Smooth muscle cell (in vitro differentiated cells): Measurements from ENCODE around the gene FHOD1. TPM values are rescaled to one million over a fixed set of nuclear protein-coding genes. Genes with fewer than 3 reads are reported as not detected.

Source experiments
- DNase-seq: peaks from one replicate; lab custom pipeline; 2025; ENCODE audit not compliant: unreplicated experiment; lab: John Stamatoyannopoulos, UW
- H2AFZ ChIP-seq: fragments of 200-600 bp; sonication (generic); 2 replicates; pipeline ENCODE4 v1.6.0; 2016; ENCODE audit warnings: antibody characterized with exemption, low read depth, mild to moderate bottlenecking
- H3F3A ChIP-seq: fragments of 200-600 bp; sonication (generic); 2 replicates; pipeline ENCODE4 v1.6.0; 2017; ENCODE audit warnings: antibody characterized with exemption, low read depth
- H3K27ac ChIP-seq: fragments of 200-600 bp; sonication (generic); 2 replicates; pipeline ENCODE4 v1.5.1; 2016; ENCODE audit warnings: low read depth, mild to moderate bottlenecking
- H3K27me3 ChIP-seq: fragments of 200-600 bp; sonication (generic); 2 replicates; pipeline ENCODE4 v1.6.1; 2016; ENCODE audit warnings: low read depth, mild to moderate bottlenecking
- H3K36me3 ChIP-seq: fragments of 200-600 bp; sonication (generic); 2 replicates; pipeline ENCODE4 v1.5.1; 2016; ENCODE audit warnings: low read depth
- H3K4me1 ChIP-seq: fragments of 200-600 bp; sonication (generic); 2 replicates; pipeline ENCODE4 v1.5.1; 2016; ENCODE audit warnings: low read depth
- H3K4me2 ChIP-seq: fragments of 200-600 bp; sonication (generic); 2 replicates; pipeline ENCODE4 v1.6.0; 2016; ENCODE audit warnings: mild to moderate bottlenecking
- H3K4me3 ChIP-seq: fragments of 200-600 bp; sonication (generic); 2 replicates; pipeline ENCODE4 v1.5.1; 2016; ENCODE audit warnings: mild to moderate bottlenecking
- H3K79me2 ChIP-seq: fragments of 200-600 bp; sonication (generic); 2 replicates; pipeline ENCODE4 v1.6.0; 2016; ENCODE audit warnings: low read depth, mild to moderate bottlenecking
- H3K9ac ChIP-seq: fragments of 200-600 bp; sonication (generic); 2 replicates; pipeline ENCODE4 v1.6.0; 2016; ENCODE audit warnings: low read depth
- H3K9me3 ChIP-seq: fragments of 200-600 bp; sonication (generic); replicated peaks from 2 replicates; pipeline ENCODE4 v1.5.1; 2016; ENCODE audit warnings: low read depth
- H4K20me1 ChIP-seq: fragments of 200-600 bp; sonication (generic); 2 replicates; pipeline ENCODE4 v1.6.0; 2016; ENCODE audit warnings: low read depth
- WGBS: methylation state at CpG from one replicate; pipeline ENCODE4 v1.1.7; 2016; ENCODE audit warnings: low lambda C conversion rate; 5-methylcytosine and 5-hydroxymethylcytosine counted together
- polyA plus RNA-seq: library from polyadenylated mRNA; unstranded; fragments of >200 nt; fragmentation: Nextera tagmentation; extraction: Ambion mirVana; gene quantifications from 2 replicates; pipeline ENCODE4 v1.2.1, GENCODE V29; 2016
- total RNA-seq: library from RNA; depleted of rRNA; stranded (reverse); fragments of >200 nt; gene quantifications from 2 replicates; pipeline ENCODE4 v1.2.3, GENCODE V29; 2014
- TF ChIP-seq, protein P1 (sequence below): fragments of 200-600 bp; sonication (generic); IDR thresholded peaks from 2 replicates; pipeline ENCODE4 v1.5.1; 2017; ENCODE audit warnings: borderline replicate concordance, mild to moderate bottlenecking, antibody characterized with exemption; ENCODE audit not compliant: insufficient read depth, poor library complexity, severe bottlenecking

FHOD1 gene
- total and polyA plus RNA-seq, 2 experiments from 2014 or later: 16.0 to 23.3 TPM

DNA sequence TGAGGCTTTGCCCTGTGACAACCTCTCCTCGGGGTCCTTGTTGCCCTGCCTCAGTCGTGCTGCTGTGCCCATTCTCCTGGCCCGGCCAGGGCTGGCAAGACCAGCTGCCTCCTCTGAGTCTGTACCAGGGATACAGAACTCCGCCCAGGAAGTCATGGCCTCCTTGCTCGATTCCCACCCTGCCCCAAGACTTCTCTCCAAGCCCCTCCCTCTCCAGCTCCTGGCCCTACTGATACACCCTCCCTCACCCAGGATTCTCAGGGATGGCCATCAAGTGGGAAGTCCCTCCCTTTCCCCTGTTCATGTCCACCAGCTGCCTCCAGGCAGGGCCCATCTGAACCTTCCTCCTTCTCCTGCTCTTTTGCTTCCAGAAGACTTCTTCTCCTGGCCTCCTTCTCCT lies 31.6 kb downstream of the FHOD1 start:
- Histone ChIP-seq H3K4me3 (no peak overlapping the region), H4K20me1 (no peaks in the 10 kb centered on the region), H3K9me3 (no peaks in the 10 kb centered on the region), H3K27ac (no peak overlapping the region), H3K79me2 (no peaks in the 10 kb centered on the region), H3K4me1 (no peaks in the 10 kb centered on the region), H3K4me2 (no peak overlapping the region), H3K36me3 (no peaks in the 10 kb centered on the region), H2AFZ (no peak overlapping the region), H3K9ac (no peak overlapping the region), H3K27me3 (no peaks in the 10 kb centered on the region), H3F3A (no peaks in the 10 kb centered on the region)
- TF ChIP-seq, protein P1, sequence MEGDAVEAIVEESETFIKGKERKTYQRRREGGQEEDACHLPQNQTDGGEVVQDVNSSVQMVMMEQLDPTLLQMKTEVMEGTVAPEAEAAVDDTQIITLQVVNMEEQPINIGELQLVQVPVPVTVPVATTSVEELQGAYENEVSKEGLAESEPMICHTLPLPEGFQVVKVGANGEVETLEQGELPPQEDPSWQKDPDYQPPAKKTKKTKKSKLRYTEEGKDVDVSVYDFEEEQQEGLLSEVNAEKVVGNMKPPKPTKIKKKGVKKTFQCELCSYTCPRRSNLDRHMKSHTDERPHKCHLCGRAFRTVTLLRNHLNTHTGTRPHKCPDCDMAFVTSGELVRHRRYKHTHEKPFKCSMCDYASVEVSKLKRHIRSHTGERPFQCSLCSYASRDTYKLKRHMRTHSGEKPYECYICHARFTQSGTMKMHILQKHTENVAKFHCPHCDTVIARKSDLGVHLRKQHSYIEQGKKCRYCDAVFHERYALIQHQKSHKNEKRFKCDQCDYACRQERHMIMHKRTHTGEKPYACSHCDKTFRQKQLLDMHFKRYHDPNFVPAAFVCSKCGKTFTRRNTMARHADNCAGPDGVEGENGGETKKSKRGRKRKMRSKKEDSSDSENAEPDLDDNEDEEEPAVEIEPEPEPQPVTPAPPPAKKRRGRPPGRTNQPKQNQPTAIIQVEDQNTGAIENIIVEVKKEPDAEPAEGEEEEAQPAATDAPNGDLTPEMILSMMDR: no peak
- 79% methylated on average over 5 of the region's 5 CpGs for WGBS
- DNase-seq: no peak

DNA sequence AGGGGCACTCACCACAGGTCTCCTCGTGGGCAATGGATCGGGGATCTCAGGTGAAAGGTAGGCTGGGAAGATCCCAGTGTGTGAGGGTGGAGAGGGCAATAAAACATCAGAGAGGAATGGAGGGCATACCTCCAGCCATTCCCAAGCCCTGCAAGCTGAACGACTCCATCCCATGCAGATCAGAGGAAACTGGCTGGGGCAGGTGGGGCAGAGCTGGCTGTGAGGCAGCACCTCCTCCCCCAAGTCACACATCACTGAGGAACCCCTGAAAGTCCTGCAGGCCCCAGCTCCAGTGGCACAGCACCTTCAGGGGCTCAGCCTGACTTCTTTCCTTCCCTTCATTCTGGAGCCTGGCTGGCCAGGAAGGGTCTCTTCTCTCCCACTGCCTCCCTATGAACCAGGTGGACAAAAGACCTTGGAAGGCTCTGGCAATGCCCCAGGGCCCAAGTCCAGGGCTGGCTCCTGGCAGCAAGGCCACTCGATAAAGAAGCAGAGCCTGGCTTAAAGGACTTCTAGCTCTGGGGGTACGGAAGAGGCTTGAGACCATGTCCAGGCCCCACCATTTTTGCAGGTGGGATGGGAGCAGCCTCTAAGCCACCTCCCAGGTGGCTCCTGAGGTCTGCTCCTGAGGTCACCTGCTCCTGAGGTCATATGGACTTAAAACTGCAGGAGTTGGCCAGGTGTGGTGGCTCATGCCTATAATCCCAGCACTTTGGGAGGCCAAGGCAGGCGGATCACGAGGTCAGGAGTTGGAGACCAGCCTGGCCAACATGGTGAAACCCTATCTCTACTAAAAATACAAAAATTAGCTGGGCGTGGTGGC lies 33.9 kb downstream of the FHOD1 start:
- H3F3A ChIP-seq: no peaks in the 10 kb centered on the region
- H4K20me1 ChIP-seq: no peaks in the 10 kb centered on the region
- no peak overlapping the region for H3K27ac ChIP-seq
- WGBS: 85% methylated on average over 8 of the region's 8 CpGs
- no peak overlapping the region for H3K4me3 ChIP-seq
- H3K4me2 ChIP-seq: no peak overlapping the region
- H3K27me3 ChIP-seq: no peaks in the 10 kb centered on the region
- no peaks in the 10 kb centered on the region for H3K9me3 ChIP-seq
- H3K79me2 ChIP-seq: no peaks in the 10 kb centered on the region
- no peaks in the 10 kb centered on the region for H3K4me1 ChIP-seq
- no peak overlapping the region for H3K9ac ChIP-seq
- no peak overlapping the region for H2AFZ ChIP-seq
- DNase-seq: no peak
- H3K36me3 ChIP-seq: no peaks in the 10 kb centered on the region
- TF ChIP-seq, protein P1: no peak

DNA sequence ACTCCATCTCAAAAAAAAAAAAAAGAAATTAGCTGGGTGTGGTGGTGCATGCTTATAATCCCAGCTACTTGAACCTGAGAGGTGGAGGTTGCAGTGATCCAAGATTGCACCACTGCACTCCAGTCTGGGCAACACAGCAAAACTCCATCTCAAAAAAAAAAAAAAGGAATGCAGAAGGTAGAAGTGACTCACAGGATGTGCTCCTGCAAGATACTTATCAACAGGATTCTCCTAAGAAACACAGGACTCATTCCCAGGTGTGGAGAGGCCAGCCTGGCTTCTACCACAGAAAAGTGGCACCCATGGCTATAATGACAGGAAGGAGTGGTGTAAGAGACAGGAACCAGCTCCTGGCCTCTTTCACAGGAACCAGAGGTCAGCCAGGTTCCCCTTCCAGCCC lies 34.5 kb downstream of the FHOD1 start:
- no peak overlapping the region for H3K9ac ChIP-seq
- no peaks in the 10 kb centered on the region for H4K20me1 ChIP-seq
- TF ChIP-seq, protein P1: no peak
- no peaks in the 10 kb centered on the region for H3K36me3 ChIP-seq
- H3F3A ChIP-seq: no peaks in the 10 kb centered on the region
- no peak overlapping the region for H2AFZ ChIP-seq
- no peaks in the 10 kb centered on the region for H3K4me1 ChIP-seq
- no peak overlapping the region for H3K4me2 ChIP-seq
- H3K4me3 ChIP-seq: no peak overlapping the region
- DNase-seq: no peak
- no peaks in the 10 kb centered on the region for H3K27me3 ChIP-seq
- H3K79me2 ChIP-seq: no peaks in the 10 kb centered on the region
- H3K27ac ChIP-seq: no peak overlapping the region
- no peaks in the 10 kb centered on the region for H3K9me3 ChIP-seq

DNA sequence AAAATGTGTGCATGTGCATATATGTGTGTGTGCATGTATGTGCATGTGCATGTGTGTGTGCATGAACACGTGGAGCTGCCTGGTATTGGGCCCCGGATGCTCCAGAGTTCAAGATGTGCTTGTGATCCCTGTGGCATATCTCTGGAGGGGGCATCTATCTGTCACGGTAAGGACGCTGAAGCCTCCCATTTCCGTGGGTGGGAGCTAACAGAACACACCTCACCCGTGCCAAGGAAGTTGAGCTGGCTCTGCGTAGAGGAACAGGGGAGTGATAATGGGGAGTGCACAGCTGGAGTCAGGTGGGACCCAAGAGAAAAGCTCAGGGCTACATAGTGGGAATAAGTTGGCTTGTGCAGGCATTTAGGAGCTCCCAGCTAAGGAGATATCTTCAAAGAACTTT lies 35.6 kb downstream of the FHOD1 start:
- TF ChIP-seq, protein P1: no peak
- no peak overlapping the region for H3K4me2 ChIP-seq
- no peak overlapping the region for H3K4me3 ChIP-seq
- H4K20me1 ChIP-seq: no peaks in the 10 kb centered on the region
- DNase-seq: no peak
- no peaks in the 10 kb centered on the region for H3K9me3 ChIP-seq
- no peaks in the 10 kb centered on the region for H3K79me2 ChIP-seq
- H3K9ac ChIP-seq: no peak overlapping the region
- no peaks in the 10 kb centered on the region for H3F3A ChIP-seq
- WGBS: 84% methylated on average over 7 of the region's 7 CpGs
- no peaks in the 10 kb centered on the region for H3K36me3 ChIP-seq
- H2AFZ ChIP-seq: no peak overlapping the region
- H3K27me3 ChIP-seq: no peaks in the 10 kb centered on the region
- no peaks in the 10 kb centered on the region for H3K4me1 ChIP-seq
- no peak overlapping the region for H3K27ac ChIP-seq
